ENCODE measurements around the gene PDIK1L. TPM values are rescaled to one million over a fixed set of nuclear protein-coding genes. Genes with fewer than 3 reads are reported as not detected.

Gene PDIK1L
- total RNA-seq (2014; rRNA removed; shearing (Covaris generic)): 9.4 and 12.2 TPM in 2 replicates

DNA sequence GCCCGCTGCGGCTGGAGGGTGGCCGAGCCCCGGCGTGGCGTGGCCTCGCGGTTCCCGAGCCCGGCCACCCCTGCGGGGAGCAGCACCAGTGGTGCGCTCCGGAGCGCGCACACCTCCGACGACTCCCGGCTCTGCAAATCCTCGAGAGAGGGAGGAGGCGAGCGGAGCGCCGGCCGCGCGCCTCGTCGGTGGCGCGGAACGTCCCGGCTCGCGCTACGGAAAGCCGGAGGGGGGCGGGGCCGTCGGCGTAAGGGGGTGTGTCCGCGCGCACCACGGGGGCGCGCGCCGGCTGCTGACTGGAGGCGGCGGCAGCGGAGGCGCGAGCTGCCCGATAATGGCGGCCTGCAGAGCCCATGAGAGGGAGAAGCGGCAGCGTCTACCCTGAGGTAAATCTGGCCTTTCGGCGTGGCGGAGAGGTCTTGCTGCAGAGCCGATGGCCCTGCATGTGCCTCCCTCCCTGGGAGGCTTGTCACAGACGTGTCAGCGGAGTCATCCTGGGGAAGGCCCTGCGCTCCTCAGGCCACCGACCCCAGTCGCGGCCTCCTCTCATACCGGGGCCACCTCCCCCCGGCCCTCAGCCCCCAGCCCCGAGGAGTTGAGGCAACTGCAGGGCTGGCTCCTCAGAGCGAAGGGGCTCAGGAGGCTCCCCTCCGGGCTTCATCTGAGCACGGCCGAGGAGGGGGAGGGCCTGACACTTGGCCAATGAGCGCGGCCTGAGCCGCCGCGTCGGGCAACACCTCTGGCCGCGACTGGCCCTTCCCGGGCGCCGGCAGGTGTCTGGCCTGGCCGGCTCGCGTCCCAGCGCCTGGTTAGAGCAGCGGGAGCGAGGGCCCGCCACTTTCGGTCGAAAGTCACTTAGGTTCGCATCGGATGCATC is at the start of gene PDIK1L:
Gene PDIK1L (plus strand): TSS at position 295 of the 877 bp plus-strand sequence. CDS start 2,485 bp downstream, outside the sequence.
- peak; percentile 97 for DNase-seq (ENCODE audit: low read depth)

DNA sequence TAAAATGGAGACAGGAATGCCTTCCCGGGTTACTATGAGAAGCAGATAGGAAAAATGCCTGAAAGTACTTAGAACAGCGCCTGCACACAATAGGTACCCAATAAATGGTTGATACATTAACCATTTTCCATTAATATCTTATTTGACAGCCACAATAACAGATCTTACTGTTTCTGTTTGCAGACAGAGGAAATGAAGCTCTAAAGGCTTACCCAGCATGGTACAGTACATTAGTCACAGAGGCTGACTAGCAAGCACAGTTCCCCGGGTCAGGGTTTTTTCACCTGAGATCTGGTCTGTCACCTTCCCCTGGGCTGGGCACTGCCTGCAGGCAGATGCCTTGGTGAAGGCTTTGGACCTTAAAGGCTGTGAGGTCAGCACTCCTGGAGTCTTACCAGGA is 47.1 kb upstream of the PDIK1L start:
- DNase-seq (ENCODE audit: low read depth): no peak

DNA sequence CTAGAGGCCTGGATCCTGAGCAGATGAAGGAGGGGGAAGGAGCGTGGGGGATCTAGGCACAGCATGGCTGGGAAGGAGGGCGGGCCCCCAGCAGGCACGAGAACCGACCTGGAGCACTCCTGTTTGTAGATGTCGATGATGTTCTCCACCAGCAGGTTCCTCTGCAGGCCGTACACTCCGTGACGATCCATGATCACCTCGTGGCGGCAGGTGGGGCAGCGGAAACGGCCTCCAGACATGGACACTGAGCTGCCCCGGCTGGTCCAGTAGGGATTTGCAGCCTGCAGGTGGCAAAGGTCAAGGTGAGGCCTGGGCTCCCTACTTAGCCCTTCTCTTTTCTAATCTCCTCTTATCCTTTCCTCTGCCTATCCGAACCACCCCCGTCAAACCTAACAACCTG is 45.5 kb upstream of the PDIK1L start:
- no peak for DNase-seq (ENCODE audit: low read depth)

DNA sequence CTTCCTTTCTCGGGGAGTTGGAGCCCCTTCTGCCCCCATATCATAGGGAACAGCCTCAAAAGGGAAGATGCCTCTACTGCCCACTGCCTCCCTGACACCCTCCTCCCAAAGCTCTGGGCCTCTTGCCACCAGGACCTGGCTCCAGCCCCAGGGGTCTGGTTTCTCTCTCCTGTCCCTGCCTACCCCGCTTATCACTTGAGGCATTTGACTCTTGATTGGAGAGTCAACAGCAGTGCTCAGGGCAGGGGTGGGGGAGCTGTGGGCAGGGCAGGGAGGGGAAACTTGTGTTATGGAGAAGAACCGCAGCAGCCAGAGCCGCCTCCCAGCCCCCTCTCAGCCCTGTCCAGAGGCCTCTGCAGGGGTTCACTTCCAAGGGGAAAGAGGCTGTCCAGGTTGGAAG is 44.8 kb upstream of the PDIK1L start:
- no peak for DNase-seq (ENCODE audit: low read depth)

DNA sequence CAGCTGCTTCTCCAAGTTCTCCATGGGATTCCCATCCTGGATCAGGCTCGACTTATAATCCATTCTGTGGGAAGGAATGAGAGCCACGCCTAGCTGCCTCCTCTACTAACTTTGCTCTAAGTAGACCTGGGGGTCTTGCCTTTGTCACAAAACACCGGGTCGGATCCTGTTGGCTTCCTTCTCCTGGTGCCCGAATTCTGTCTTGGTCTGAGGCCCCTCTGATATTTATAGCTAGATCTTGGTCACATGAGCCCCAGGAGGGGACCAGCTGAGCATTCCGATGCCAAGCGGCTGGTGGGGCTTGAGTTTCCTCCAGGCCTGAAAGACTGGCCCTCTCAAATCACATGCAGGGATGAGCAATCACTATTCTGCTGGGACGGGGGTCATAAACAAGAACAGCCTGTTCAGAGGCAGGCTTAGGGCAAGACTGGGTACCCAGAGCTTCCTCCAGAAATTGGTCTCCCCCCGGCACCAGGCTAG is 44.2 kb upstream of the PDIK1L start, which contains the start of gene TRIM63:
Gene TRIM63 (minus strand): TSS at position 199 of the 480 bp plus-strand sequence. CDS start 136 bp downstream, at position 63.
- no peak for DNase-seq (ENCODE audit: low read depth)

DNA sequence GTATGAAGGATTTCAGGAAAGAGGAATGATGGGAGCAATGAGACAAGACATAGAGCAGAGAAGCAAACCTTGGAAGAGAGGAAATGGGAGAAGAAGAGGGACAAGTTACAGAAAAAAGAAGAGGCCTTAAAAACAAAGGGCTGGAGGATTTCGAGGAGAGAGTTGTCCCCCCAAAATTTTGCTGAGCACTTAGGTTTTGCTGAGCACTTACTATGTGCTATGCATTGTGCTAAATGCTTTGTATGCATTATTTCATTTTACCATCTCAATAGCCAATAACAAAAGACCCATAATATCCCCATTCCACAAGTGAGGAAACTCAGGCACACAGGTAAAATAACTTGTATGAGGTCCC is 41.7 kb upstream of the PDIK1L start:
- DNase-seq (ENCODE audit: low read depth): no peak

DNA sequence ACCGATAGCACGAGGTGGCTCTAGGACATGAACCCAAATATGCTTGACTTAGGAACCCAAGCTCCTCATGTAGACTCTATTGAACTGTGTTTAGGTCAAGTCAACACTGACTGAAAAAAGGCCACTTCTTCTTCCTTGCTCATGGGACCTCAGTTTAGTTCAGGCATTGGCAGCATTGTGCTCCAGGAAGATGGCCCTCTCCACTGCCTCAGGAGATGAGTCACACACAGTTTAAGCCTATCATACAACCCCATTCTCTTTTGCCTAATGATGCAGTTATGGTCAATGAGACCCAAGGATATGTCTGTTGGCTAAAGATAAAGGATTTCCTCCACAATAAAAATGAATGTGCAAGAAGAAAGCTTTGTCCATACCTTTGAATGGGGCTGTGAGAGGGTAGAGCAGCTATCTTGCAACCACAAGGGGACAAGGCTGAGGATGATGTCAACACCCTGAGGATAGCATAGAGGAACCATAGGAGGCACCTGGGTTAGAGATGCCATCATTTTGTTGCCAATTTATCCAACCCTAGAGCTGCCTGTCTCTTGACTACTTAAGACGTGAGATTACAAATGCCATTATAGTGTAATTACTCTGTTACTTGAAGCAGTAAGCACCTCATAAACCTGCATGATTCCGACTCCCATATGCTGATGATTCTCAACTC is 41.2 kb upstream of the PDIK1L start:
- no peak for DNase-seq (ENCODE audit: low read depth)

DNA sequence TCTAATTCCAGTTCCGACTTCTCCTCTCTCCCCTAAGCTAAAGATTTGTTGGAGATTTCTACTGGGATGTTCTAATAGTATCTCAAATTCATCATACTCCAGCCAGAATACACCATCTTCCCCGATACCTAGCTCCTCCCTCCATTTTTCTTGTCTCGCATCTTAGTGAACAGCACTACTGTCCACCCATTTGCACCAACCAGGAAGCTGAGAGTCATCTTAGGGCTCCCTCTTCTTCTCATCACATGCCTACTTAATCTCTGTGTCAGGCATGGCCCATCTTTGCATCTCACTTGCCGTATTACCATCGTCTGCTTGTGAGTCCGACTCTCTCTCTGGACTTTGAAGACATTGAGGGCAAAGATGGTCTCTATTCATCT is 40.7 kb upstream of the PDIK1L start:
- DNase-seq (ENCODE audit: low read depth): no peak

DNA sequence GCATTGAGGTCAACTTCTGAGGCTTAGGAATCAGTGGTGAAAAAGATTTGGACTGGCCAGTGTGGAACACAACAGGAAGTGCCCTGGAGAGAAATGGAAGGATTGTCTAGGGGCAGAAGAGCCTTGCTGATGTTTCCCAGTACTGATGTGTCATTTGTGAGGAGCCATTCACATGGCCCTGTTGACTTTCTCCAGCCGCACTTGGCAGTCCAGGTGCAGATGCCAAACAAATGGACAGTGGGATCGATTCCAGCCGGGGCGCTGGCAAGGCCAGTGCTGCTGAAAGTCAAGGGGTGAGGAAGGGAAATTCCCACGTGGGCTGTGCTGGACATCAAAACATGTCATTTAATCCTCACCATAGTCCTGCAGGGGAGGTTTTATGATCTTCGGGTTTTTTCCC is 39.3 kb upstream of the PDIK1L start:
- no peak for DNase-seq (ENCODE audit: low read depth)

DNA sequence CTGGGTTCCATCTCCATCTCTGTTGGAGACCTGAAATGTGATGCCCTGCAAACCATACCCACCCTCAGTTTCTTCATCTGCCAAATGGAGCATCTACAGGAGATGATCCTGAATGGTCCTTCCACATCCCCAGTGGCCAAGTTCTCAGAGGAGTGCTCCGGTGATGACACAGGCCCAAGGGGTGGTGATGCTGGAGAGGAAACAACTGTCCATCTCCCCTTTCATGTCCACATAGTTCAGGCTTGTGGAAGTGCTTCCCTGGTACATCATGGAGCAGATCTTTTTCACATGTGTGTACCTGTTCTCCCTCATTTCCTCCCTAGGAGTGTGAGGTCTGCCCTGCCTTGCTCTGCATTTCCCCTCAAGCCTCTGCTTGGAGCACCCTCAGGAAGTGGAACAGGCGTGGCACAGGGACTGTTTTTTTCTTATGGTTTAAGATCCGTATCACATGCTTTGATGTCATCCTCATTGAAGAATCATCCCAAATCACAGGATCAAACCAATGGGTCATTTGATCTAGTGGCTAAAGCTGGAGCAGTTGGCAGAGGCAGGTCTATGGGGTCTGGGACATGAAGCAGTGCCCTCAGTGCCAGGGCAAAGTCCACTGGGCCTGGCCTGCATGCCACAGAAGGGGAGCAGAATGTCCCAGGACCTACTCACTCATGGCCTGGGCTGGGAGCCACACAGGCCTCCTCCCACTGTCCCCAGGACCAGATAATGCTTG is 36.0 kb upstream of the PDIK1L start:
- DNase-seq (ENCODE audit: low read depth): no peak

DNA sequence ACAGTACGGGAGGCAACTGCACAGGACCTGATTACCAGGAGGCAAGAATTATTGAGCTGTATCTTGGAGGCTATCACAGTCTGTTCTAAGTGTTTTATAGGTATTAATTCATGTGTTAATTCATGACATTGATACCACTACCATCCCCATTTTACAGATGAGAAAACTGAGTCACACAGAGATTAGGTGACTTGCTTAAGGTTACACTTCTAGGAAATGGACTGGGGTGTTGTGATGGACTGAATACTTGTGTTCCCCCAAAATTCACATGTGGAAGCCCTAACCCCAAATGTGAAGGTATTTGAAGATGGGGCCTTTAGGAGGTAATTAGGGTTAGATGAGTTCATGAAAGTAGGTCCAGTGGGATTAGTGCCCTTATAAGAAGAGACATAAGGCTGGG is 34.1 kb upstream of the PDIK1L start:
- DNase-seq (ENCODE audit: low read depth): no peak

DNA sequence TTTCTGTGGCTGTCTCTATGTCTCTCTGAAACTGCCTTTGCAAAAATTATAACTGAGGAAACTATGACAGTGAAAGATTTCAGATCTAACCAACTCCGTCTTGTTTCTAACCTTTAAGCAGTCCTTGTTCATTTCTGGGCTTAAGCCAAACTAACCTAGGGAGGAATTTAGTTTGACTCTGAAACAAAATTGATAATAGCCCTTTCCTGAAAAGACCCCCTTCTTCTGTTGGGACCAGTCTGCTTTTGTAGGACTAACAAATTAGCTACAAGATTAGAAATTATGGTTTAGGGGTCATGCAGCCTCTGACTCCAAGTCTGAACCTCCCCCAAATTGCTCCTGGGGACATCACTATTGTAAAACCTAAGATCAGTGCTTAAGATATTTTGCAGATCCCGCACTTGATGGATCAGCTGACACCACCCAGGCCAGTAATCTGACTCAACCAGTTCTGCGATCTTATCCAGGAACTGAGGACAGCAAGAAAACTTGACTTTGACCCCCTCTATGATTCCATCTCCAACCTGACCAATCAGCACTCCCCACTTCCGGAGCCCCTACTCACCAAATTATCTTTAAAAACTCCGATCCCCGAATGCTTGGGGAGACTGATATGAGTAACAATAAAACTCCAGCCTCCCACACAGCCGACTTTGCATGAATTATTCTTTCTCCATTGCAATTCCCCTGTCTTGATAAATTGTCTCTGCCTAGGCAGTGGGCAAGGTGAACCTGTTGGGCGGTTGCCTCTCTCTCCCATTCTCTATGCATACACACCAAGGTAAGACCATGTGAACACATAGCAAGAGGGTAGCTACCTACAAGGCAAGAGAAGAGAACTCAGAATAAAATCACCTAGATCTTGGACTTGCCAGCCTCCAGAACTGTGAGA is 33.1 kb upstream of the PDIK1L start:
- DNase-seq (ENCODE audit: low read depth): no peak

DNA sequence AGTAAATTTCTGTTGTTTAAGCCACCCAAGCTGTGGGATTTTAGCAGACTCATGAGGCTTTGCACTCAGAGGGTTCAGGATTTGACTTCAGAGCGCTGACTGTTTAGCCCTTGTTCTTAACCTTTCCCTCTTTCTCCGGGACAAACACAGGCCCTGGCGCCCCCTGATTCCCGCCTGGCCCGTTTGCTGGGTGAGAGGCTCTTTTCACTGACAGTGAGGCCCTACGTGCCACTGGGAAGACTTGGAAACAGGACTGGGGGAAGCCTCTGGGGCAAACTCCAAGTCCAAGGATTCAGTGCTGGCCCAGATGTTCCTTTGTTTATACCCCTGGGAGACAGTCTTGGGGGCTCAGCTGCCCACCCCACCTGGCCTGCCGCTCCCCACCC is 32.5 kb upstream of the PDIK1L start:
- DNase-seq (ENCODE audit: low read depth): no peak

DNA sequence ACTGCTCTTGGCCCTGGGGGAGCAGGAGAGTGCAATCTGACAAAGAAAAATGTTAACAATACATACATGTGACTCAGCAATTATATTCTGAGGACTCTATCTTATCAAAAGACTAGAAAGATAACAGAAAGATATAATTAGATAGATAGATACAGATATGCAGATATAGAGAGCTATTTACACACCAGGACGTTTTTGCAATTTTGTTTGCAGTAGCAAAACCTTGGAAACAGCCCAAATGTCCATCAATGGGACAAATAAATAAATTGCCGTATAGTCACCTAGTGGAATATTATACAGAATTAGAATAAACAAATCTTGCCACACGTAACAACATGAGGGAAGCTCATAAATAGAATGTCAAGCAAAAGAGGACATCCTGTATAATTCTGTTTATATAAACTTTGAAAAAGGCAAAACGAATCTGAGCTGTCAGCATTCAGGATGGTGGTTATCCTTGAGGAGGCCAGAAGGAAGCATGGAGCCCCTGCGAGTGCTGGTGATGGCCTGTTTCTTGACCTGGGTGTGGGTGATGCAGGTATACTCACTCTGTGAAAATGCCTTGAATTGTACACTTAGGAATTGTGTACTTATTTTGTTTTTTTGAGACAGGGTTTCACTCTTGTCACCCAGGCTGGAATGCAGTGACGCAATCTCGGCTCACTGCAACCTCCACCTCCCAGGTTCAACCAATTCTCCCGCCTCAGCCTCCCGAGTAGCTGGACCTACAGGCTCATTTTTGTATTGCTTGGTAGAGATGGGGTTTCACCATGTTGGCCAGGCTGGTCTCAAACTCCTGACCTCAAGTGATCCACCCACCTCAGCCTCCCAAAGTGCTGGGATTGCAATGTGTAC is 31.4 kb upstream of the PDIK1L start:
- no peak for DNase-seq (ENCODE audit: low read depth)

DNA sequence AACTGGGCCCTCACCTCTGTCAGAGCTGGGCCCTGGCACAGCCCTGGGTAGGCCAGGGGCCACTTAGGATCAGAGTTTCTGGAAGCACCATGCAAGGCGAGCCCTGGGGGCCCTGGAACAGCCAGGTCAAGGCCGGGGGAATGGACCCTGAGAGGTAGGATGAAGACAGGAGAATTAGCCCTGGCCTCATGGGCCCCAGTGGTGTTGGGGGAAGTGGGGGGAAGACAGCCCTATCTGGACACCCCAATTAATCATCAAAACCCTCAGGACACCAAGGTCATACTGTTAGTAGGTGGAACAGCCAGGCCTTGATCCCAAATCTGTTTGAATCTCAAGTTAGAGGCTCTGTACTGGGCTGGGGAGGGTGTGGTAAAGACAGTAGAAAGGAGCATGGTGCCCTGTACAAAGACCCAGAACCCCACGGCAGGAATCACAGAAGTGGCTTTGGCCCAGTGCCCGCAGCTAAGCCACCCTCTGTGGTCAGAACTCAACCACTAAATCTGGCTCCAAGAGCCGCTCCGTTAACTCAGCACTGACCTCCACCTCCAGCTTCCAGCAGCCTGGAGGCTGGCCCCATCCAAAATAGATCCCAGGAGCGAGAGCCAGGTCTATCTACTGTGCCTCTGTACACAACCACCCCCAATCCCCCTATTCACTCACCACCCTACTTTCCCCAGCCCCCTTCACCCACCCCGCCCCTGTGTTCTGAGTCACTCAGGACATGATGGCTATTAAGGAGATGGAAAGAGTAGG is 30.2 kb upstream of the PDIK1L start:
- peak; percentile 38 for DNase-seq (ENCODE audit: low read depth)

DNA sequence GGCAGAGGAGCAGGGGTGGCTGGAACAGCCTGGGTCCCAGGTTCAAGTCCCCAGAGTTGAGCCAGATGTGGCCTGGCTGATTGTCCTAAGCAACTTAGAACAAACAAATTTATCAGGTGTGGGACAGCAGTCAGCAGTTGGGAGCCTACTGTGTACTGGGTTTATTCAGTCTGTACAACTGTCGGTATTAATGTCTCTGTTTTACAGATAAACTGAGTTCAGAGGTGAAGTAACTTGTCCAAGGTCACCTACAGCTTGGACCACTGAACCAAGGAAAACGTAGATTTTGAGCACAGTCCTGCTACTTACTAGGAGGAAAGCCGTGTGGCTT is 29.6 kb upstream of the PDIK1L start:
- DNase-seq (ENCODE audit: low read depth): no peak

DNA sequence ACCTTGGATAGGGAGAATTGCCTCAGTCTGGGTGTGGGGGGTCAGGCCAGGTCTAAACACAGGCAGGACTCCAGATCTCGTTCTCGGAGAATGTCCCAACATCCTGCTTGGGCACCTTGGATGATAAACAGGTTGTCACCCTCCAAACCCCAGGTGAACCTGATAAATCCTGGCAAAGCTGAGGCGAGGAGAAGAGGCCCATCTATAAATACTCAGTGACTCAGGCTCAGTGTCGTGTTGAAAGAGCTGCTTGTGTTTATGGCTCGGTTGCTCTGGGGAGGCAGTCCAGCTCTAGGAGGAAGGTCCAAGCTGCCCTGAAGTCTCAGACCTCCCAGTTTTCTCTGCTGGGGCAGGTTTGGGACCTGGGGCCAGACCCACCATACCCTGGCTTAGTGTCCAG is 28.4 kb upstream of the PDIK1L start:
- DNase-seq (ENCODE audit: low read depth): no peak

DNA sequence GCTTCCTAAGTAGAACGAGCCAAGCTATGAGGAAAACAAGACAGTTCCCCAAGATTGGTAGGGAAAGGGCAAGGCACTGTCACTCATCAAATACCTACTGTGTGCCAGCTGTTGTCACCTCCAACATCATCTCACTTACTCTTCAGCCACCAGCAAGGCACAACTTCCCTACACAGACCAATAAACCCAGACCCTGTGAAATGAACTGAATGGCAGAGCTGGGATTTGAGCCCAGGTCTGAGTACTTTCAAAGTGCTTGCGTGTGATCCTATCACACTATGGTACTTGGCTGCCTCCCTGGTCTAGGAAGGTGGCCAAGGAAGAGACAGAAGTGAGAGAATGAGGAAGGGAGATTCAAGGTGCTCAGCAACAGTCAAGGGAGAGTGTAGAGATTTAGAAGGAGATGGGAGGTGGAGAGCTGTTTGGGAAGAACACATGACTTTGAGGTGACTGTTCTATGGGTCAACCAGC is 27.5 kb upstream of the PDIK1L start:
- DNase-seq (ENCODE audit: low read depth): no peak

DNA sequence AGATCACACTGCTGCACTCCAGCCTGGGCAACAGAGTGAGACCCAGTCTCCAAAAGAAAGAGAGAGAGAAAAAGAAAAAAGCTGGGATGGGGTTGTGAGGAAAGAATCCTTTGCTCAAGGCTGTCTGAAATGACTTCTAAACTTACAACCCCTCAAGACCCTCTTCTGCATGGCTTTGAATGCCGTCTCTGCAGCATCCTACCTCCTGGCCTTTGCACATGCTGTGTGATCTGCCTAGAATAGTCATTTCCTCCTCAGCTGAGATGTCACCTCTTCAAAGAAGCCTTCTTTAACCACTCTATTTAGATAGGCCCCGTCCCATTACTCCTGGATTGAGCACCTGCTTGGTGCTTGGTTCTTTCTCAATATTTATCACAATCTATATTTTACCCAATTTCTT is 26.8 kb upstream of the PDIK1L start:
- no peak for DNase-seq (ENCODE audit: low read depth)

DNA sequence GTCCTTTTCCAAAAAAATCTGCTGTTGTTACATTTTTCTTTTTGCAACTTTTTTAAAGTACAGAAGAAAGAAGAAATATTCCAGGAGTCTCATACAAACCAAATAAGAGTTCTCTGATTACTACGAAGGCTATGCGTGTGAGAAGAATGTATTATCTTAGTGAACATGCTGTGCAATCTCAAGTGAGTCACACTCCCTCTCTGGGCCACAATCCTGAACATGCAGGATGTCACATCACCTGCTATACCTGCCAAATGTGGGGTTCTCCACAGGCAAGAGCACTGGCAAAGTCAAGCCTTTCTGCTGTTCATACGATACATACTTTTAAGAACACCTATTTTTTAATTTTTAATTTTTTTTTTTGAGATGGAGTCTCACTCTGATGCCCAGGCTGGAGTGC is 22.5 kb upstream of the PDIK1L start:
- no peak for DNase-seq (ENCODE audit: low read depth)
